ENCODE results near the gene AHDC1. TPM values are rescaled to one million over a fixed set of nuclear protein-coding genes. Genes with fewer than 3 reads are reported as not detected.

The AHDC1 gene
- total and polyA plus RNA-seq, 2 of the 13 experiments (the other 11 are each of a cell fraction or from before 2014, with no cell fraction given): 1.0 to 2.7 TPM

DNA sequence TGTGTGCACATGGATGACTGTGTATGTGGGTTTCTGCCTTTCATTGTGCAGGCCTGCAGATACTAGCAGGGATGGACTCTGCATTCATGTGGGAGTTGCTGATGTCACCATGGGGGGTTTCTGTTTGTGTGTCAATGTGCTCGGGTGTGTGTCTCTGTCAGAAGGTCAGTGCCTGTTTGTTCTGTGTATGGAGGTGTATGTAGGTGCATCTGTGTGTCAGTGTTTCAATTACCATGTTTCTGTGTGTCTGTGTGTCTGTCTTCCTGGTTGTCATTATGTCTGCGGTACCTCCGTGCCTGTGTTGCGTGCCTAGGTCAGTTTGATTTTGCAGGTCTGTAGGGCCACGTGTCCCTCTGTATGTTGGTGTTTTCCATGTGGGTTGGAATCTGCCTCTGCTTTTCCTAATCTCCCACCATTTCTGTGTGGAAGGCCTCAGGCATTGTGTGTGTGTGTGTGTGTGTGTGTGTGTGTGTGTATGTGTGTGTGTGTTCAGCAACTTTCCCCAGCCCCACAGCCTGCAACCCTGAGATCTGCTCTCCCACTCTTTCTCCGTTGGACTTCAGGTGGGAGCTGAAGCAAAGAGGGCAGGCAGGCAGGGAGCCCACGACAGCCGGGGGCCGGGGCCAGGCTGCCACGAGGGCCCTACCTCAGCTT, 77.2 kb downstream of the AHDC1 start (continued):
- TF ChIP-seq, protein P1, sequence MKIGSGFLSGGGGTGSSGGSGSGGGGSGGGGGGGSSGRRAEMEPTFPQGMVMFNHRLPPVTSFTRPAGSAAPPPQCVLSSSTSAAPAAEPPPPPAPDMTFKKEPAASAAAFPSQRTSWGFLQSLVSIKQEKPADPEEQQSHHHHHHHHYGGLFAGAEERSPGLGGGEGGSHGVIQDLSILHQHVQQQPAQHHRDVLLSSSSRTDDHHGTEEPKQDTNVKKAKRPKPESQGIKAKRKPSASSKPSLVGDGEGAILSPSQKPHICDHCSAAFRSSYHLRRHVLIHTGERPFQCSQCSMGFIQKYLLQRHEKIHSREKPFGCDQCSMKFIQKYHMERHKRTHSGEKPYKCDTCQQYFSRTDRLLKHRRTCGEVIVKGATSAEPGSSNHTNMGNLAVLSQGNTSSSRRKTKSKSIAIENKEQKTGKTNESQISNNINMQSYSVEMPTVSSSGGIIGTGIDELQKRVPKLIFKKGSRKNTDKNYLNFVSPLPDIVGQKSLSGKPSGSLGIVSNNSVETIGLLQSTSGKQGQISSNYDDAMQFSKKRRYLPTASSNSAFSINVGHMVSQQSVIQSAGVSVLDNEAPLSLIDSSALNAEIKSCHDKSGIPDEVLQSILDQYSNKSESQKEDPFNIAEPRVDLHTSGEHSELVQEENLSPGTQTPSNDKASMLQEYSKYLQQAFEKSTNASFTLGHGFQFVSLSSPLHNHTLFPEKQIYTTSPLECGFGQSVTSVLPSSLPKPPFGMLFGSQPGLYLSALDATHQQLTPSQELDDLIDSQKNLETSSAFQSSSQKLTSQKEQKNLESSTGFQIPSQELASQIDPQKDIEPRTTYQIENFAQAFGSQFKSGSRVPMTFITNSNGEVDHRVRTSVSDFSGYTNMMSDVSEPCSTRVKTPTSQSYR (CRISPR knock-in tag; IDR thresholded peaks at IDR 0.05; ENCODE audit: borderline replicate concordance): 0 out of 2 replicates have a peak, but pooled peaks have one; percentile 13
- TF ChIP-seq ZNF780A (CRISPR knock-in tag; IDR thresholded peaks at IDR 0.05) (no peak), ZSCAN22 (CRISPR knock-in tag; IDR thresholded peaks at IDR 0.05) (no peak), HNRNPK (IDR thresholded peaks at IDR 0.05; ENCODE audit: low read depth, low read length, poor library complexity, severe bottlenecking) (no peak), ZNF138 (CRISPR knock-in tag; IDR thresholded peaks at IDR 0.05; ENCODE audit: low read depth) (no peak), ZBTB1 (CRISPR knock-in tag; IDR thresholded peaks at IDR 0.05; ENCODE audit: borderline replicate concordance) (no peak), ZNF776 (CRISPR knock-in tag; IDR thresholded peaks at IDR 0.05) (0 out of 2 replicates have a peak, but pooled peaks have one; percentile 49), SIN3A (IDR thresholded peaks at IDR 0.05; ENCODE audit: borderline replicate concordance, low read depth, low read length) (0 out of 2 replicates have a peak, but pooled peaks have one; percentile 28), PITX1 (CRISPR knock-in tag; IDR thresholded peaks at IDR 0.05) (no peak), SOX5 (CRISPR knock-in tag; IDR thresholded peaks at IDR 0.05; ENCODE audit: borderline replicate concordance) (no peak), CHCHD3 (CRISPR knock-in tag; IDR thresholded peaks at IDR 0.05) (no peak), ZNF615 (CRISPR knock-in tag; IDR thresholded peaks at IDR 0.05; ENCODE audit: borderline replicate concordance) (no peak)
- TF ChIP-seq, protein P2, sequence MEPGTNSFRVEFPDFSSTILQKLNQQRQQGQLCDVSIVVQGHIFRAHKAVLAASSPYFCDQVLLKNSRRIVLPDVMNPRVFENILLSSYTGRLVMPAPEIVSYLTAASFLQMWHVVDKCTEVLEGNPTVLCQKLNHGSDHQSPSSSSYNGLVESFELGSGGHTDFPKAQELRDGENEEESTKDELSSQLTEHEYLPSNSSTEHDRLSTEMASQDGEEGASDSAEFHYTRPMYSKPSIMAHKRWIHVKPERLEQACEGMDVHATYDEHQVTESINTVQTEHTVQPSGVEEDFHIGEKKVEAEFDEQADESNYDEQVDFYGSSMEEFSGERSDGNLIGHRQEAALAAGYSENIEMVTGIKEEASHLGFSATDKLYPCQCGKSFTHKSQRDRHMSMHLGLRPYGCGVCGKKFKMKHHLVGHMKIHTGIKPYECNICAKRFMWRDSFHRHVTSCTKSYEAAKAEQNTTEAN (CRISPR knock-in tag; conservative IDR thresholded peaks at IDR 0.05): 0 out of 2 replicates have a peak, but pooled peaks have one; percentile 34
- TF ChIP-seq, protein P3, sequence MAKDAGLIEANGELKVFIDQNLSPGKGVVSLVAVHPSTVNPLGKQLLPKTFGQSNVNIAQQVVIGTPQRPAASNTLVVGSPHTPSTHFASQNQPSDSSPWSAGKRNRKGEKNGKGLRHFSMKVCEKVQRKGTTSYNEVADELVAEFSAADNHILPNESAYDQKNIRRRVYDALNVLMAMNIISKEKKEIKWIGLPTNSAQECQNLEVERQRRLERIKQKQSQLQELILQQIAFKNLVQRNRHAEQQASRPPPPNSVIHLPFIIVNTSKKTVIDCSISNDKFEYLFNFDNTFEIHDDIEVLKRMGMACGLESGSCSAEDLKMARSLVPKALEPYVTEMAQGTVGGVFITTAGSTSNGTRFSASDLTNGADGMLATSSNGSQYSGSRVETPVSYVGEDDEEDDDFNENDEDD (CRISPR knock-in tag; IDR thresholded peaks at IDR 0.05; ENCODE audit: borderline replicate concordance): no peak; the same call in 1 of the 2 replicates
- TF ChIP-seq, protein P4, sequence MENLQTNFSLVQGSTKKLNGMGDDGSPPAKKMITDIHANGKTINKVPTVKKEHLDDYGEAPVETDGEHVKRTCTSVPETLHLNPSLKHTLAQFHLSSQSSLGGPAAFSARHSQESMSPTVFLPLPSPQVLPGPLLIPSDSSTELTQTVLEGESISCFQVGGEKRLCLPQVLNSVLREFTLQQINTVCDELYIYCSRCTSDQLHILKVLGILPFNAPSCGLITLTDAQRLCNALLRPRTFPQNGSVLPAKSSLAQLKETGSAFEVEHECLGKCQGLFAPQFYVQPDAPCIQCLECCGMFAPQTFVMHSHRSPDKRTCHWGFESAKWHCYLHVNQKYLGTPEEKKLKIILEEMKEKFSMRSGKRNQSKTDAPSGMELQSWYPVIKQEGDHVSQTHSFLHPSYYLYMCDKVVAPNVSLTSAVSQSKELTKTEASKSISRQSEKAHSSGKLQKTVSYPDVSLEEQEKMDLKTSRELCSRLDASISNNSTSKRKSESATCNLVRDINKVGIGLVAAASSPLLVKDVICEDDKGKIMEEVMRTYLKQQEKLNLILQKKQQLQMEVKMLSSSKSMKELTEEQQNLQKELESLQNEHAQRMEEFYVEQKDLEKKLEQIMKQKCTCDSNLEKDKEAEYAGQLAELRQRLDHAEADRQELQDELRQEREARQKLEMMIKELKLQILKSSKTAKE (CRISPR knock-in tag; IDR thresholded peaks at IDR 0.05; ENCODE audit: borderline replicate concordance): no peak
- TF ChIP-seq, protein P5, sequence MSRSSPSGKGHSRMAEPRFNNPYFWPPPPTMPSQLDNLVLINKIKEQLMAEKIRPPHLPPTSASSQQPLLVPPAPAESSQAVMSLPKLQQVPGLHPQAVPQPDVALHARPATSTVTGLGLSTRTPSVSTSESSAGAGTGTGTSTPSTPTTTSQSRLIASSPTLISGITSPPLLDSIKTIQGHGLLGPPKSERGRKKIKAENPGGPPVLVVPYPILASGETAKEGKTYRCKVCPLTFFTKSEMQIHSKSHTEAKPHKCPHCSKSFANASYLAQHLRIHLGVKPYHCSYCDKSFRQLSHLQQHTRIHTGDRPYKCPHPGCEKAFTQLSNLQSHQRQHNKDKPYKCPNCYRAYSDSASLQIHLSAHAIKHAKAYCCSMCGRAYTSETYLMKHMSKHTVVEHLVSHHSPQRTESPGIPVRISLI (CRISPR knock-in tag; IDR thresholded peaks at IDR 0.05; ENCODE audit: borderline replicate concordance): no peak
- TF ChIP-seq, protein P6, sequence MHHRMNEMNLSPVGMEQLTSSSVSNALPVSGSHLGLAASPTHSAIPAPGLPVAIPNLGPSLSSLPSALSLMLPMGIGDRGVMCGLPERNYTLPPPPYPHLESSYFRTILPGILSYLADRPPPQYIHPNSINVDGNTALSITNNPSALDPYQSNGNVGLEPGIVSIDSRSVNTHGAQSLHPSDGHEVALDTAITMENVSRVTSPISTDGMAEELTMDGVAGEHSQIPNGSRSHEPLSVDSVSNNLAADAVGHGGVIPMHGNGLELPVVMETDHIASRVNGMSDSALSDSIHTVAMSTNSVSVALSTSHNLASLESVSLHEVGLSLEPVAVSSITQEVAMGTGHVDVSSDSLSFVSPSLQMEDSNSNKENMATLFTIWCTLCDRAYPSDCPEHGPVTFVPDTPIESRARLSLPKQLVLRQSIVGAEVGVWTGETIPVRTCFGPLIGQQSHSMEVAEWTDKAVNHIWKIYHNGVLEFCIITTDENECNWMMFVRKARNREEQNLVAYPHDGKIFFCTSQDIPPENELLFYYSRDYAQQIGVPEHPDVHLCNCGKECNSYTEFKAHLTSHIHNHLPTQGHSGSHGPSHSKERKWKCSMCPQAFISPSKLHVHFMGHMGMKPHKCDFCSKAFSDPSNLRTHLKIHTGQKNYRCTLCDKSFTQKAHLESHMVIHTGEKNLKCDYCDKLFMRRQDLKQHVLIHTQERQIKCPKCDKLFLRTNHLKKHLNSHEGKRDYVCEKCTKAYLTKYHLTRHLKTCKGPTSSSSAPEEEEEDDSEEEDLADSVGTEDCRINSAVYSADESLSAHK (CRISPR knock-in tag; IDR thresholded peaks at IDR 0.05; ENCODE audit: borderline replicate concordance): no peak

Data from HepG2 (cell line).